GM12878 (cell line): ENCODE measurements around the gene PRMT7. TPM values are rescaled to one million over a fixed set of nuclear protein-coding genes. Genes with fewer than 3 reads are reported as not detected.

Experiments used
- ATAC-seq: fragments of 200-7000 bp; cut with Tn5 transposase; 3 replicates; pipeline ENCODE4 v1.9.1; 2020; ENCODE audit warnings: mild to moderate bottlenecking, moderate library complexity
- BruUV-seq: library from RNA; stranded (reverse); fragments of 400-500 nt; replicated peaks from 2 replicates; lab custom pipeline; 2021; lab: Mats Ljungman, UMichigan
- CTCF ChIA-PET: fragments of 300-600 bp; sonication (Branson Sonifier 250); formaldehyde crosslinking; extraction: SDS; loops from one replicate; lab custom pipeline; 2021; ENCODE audit warnings: inconsistent platforms; lab: Yijun Ruan, JAX
- POLR2A ChIA-PET: fragments of 350-600 bp; formaldehyde crosslinking; extraction: SDS; loops from one replicate; lab custom pipeline; 2021; ENCODE audit warnings: inconsistent platforms; lab: Charles Lee
- RAD21 ChIA-PET: fragments of 300-600 bp; sonication (Branson Sonifier 250); formaldehyde crosslinking; loops from one replicate; lab custom pipeline; 2023; ENCODE audit warnings: antibody characterized with exemption; ENCODE audit not compliant: unreplicated experiment; lab: Charles Lee
- SMC1A ChIA-PET: fragments of 300-600 bp; sonication (Branson Sonifier 250); formaldehyde crosslinking; loops from one replicate; lab custom pipeline; 2023; ENCODE audit not compliant: unreplicated experiment, uncharacterized antibody; lab: Charles Lee
- DNase-seq: peaks from one replicate; pipeline ENCODE4 v3.0.0-alpha.2; 2011; ENCODE audit warnings: low read depth, low spot score
- FAIRE-seq: peaks from 3 replicates; lab custom pipeline; 2011; peaks lifted over from hg19 to GRCh38; lab: Jason Lieb, UNC
- H2AFZ ChIP-seq: 2 replicates; pipeline ENCODE4 v1.6.0; 2011; ENCODE audit warnings: low read depth, low read length, control low read depth; ENCODE audit not compliant: control insufficient read depth
- H3K27ac ChIP-seq: 2 replicates; pipeline ENCODE4 v1.5.1; 2011; ENCODE audit warnings: control low read depth; ENCODE audit not compliant: control insufficient read depth, insufficient read depth
- H3K27me3 ChIP-seq, 2 experiments: replicated peaks in 1 of 2; 2 replicates each; pipeline versions ENCODE4 v1.6.0 to v1.6.1; 2011; ENCODE audit warnings: low read length in 1 of 2; ENCODE audit not compliant: control insufficient read depth in 2 of 2, insufficient read depth in 2 of 2
- H3K36me3 ChIP-seq, 2 experiments: 2 replicates each; pipeline ENCODE4 v1.5.1; 2011; ENCODE audit warnings: low read length in 1 of 2; ENCODE audit not compliant: control insufficient read depth in 2 of 2, insufficient read depth in 2 of 2
- H3K4me1 ChIP-seq: 2 replicates; pipeline ENCODE4 v1.6.1; 2011; ENCODE audit warnings: mild to moderate bottlenecking, low read length, moderate library complexity, mixed read lengths; ENCODE audit not compliant: control insufficient read depth, insufficient read depth
- H3K4me2 ChIP-seq: 2 replicates; pipeline ENCODE4 v1.6.0; 2011; ENCODE audit warnings: control low read depth; ENCODE audit not compliant: control insufficient read depth, insufficient read depth
- H3K4me3 ChIP-seq: fragments of 200-600 bp; sonication (generic); 2 replicates; pipeline ENCODE4 v1.5.1; 2016
- H3K79me2 ChIP-seq: 2 replicates; pipeline ENCODE4 v1.6.0; 2011; ENCODE audit warnings: low read length; ENCODE audit not compliant: control insufficient read depth, insufficient read depth
- H3K9ac ChIP-seq: 2 replicates; pipeline ENCODE4 v1.8.0; 2011; ENCODE audit warnings: low read length, control low read depth, mixed read lengths; ENCODE audit not compliant: control insufficient read depth, insufficient read depth
- H3K9me3 ChIP-seq: replicated peaks from 3 replicates; pipeline ENCODE4 v1.5.1; 2011; ENCODE audit warnings: mild to moderate bottlenecking, low read length; ENCODE audit not compliant: control insufficient read depth, insufficient read depth
- H4K20me1 ChIP-seq: 2 replicates; pipeline ENCODE4 v1.6.0; 2011; ENCODE audit not compliant: control insufficient read depth, insufficient read depth
- JUNB ChIP-seq: IDR thresholded peaks from 2 replicates; pipeline ENCODE4 v1.6.1; 2016; ENCODE audit warnings: antibody characterized with exemption, mild to moderate bottlenecking
- TBL1XR1 ChIP-seq: IDR thresholded peaks from 2 replicates; pipeline ENCODE4 v1.6.1; 2012; ENCODE audit warnings: low read depth, low read length, improper control_type of control experiment
- WGBS: methylation state at CpG from one replicate; pipeline ENCODE4 v1.1.6; 2016; ENCODE audit warnings: low lambda C conversion rate; ENCODE audit not compliant: insufficient replicate concordance, insufficient coverage; ENCODE audit errors: missing lambda C conversion rate; 5-methylcytosine and 5-hydroxymethylcytosine counted together
- in situ Hi-C: fragments of 300-500 bp; cut with MboI; formaldehyde crosslinking; loops from 9 replicates; pipeline ENCODE4 v1.14.3; 2018; ENCODE audit warnings: mixed read lengths
- intact Hi-C: fragments of 100-400 bp; cut with micrococcal nuclease; formaldehyde crosslinking; loops from one replicate; pipeline ENCODE4 v1.14.2; 2022; ENCODE audit not compliant: unreplicated experiment
- polyA plus RNA-seq, 11 experiments: library from polyadenylated mRNA; depleted of rRNA in 4 of 11; unstranded in 6 of 11; stranded (reverse) in 5 of 11; fragments of >200 nt; fragmentation: Nextera tagmentation in 4 of 11; fragmentation: Illumina TruSeq in 1 of 11; extraction: Ambion mirVana in 4 of 11; extraction: Trizol in 1 of 11; gene quantifications; 1 replicate in 1 of 11; 2 replicates in 10 of 11; pipeline versions ENCODE4 v1.2.1 to v1.2.3, GENCODE V29; 2011 to 2016; ENCODE audit warnings: inconsistent platforms in 2 of 11, missing spikeins in 2 of 11, low read depth in 1 of 11
- total RNA-seq, 4 experiments: library from RNA; depleted of rRNA in 3 of 4; stranded (reverse); fragments of >200 nt in 3 of 4; fragmentation: Illumina TruSeq in 1 of 4; extraction: Trizol in 1 of 4; gene quantifications; 2 replicates each; pipeline versions ENCODE4 v1.2.1 to v1.2.3, GENCODE V29; 2013 to 2021
- TF ChIP-seq, protein P1 (sequence below): fragments of 450-650 bp; IDR thresholded peaks from 2 replicates; pipeline ENCODE4 v1.6.1; 2014; ENCODE audit warnings: mild to moderate bottlenecking
- TF ChIP-seq, protein P2 (sequence below), 3 experiments: IDR thresholded peaks in 2 of 3; conservative IDR thresholded peaks in 1 of 3; 2 replicates each; pipeline ENCODE4 v1.5.1; 2011; ENCODE audit warnings: low read depth in 3 of 3, low read length in 3 of 3, mild to moderate bottlenecking in 3 of 3, control low read depth in 2 of 3, moderate library complexity in 2 of 3, inconsistent platforms in 1 of 3, mixed read lengths in 1 of 3; ENCODE audit not compliant: control insufficient read depth in 2 of 3, insufficient read depth in 1 of 3; ENCODE audit errors: extremely low read depth in 1 of 3

PRMT7 gene
- total and polyA plus RNA-seq, 10 of the 15 experiments (the other 5 are each of a cell fraction or from before 2014, with no cell fraction given) = 5.1 to 56.1 (median 42.0) TPM

DNA sequence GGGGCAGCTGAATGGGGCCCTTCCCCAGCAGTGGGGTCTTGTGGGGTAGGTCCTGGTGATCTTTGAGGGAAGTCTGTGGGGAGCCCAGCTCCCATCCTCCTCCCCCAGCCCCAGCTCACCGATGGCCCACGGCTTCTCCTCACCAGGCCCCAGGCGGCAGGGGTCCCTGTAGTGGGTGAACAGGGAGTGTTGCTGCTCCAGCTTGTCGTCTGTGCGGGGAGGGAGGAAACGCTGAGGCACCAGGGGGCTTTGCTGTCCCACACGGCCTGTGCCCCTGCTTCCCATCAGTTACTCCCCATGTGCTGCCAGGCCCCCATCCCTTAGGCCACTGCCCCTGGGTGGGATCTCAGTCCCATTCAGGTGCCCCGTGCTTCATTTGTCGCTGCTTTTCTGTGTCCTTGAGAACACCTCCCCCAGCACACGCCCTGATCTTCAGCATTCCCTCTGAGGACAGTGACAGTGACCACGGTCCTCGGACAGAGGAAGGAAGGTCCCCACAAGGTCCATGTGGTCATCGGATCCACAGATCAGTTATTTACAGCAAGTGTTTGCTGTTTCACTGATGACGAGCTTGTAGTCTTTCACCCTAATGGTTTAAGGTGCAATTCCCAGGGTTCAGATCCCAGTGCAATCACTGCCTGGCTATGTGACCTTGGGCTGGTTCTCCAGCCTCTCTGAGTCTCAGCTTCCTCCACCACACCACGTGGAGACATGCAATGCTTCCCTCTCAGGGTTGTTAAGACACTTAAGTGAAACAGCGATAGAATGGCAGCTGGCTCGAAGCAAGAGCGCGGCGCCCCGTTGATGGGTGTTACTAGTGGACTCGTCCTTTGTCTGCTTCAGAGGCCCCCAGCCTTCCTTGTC, 53.1 kb downstream of the PRMT7 start (continued):
- TF ChIP-seq, protein P1, sequence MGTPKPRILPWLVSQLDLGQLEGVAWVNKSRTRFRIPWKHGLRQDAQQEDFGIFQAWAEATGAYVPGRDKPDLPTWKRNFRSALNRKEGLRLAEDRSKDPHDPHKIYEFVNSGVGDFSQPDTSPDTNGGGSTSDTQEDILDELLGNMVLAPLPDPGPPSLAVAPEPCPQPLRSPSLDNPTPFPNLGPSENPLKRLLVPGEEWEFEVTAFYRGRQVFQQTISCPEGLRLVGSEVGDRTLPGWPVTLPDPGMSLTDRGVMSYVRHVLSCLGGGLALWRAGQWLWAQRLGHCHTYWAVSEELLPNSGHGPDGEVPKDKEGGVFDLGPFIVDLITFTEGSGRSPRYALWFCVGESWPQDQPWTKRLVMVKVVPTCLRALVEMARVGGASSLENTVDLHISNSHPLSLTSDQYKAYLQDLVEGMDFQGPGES = no peak
- no peak for TF ChIP-seq JUNB

DNA sequence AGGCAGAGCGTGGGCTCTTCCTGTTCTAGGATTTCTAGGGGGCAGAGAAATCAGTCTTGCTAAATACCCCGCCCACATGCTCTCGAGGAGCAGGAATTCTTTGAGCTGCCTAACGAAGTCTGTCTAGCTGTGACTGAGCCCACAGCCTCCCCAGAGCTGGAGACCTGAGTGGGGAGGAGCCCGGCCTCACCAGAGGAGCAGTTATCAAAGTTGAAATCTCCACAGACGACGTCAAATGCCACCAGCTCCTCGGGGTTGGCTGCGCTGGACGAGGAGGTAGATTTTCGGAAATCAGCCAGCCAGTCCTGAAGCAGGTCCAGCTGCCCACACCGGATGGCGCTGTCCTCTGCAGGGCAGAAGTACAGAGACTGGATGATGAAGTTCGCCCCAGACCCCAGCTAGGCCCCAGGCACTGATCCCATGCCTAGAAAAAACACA, 53.8 kb downstream of the PRMT7 start:
- Histone ChIP-seq H3K27me3 (no peaks in the 10 kb centered on the region), H3K4me2 (no peak overlapping the region), H3K27ac (no peak overlapping the region), H4K20me1 (no peaks in the 10 kb centered on the region), H3K9ac (no peak overlapping the region), H3K9me3 (no peaks in the 10 kb centered on the region), H3K36me3 (no peaks in the 10 kb centered on the region; a peak in 1 of 4 replicates), H3K4me1 (peaks cover 28% of the 10 kb centered on the region), H3K4me3 (no peak overlapping the region), H2AFZ (no peak overlapping the region), H3K79me2 (no peaks in the 10 kb centered on the region)
- intact Hi-C loops (no loop called here), in situ Hi-C loops (no loop called here)
- 73% methylated on average over 14 of the region's 14 CpGs for WGBS
- ChIA-PET CTCF (interaction anchor here (0.7 to 1.7 kb wide), 9 partner anchors 16 to 922 kb away, joined by 3 to 8 read pairs (median 3); no protein-coding TSS in a partner anchor), POLR2A (no interaction called here), RAD21 (interaction anchor here (1.3 kb wide), 1 partner anchor 103 kb away, joined by 3 read pairs; no protein-coding TSS in a partner anchor), SMC1A (no interaction called here)
- no peak for FAIRE-seq
- no peak for TF ChIP-seq TBL1XR1
- TF ChIP-seq, protein P2, sequence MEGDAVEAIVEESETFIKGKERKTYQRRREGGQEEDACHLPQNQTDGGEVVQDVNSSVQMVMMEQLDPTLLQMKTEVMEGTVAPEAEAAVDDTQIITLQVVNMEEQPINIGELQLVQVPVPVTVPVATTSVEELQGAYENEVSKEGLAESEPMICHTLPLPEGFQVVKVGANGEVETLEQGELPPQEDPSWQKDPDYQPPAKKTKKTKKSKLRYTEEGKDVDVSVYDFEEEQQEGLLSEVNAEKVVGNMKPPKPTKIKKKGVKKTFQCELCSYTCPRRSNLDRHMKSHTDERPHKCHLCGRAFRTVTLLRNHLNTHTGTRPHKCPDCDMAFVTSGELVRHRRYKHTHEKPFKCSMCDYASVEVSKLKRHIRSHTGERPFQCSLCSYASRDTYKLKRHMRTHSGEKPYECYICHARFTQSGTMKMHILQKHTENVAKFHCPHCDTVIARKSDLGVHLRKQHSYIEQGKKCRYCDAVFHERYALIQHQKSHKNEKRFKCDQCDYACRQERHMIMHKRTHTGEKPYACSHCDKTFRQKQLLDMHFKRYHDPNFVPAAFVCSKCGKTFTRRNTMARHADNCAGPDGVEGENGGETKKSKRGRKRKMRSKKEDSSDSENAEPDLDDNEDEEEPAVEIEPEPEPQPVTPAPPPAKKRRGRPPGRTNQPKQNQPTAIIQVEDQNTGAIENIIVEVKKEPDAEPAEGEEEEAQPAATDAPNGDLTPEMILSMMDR (IDR thresholded peaks at IDR 0.05 in 2 of 3, conservative IDR thresholded peaks at IDR 0.05 in 1 of 3; ENCODE audit: control insufficient read depth in 2 of 3, extremely low read depth in 1 of 3, insufficient read depth in 1 of 3, low read depth in 3 of 3, low read length in 3 of 3) = peak in 1 of 3 experiments; percentile 28; a peak in 1 of 6 replicates
- DNase-seq = no peak
- no peak for ATAC-seq
- BruUV-seq = no TSS peak
